Limb (tissue), 2 donors: ENCODE measurements around the gene HDHD5.

Experiments used
- DNase-seq, 2 donors: peaks; one replicate each; pipeline ENCODE4 v3.0.0-alpha.2; 2016; ENCODE audit errors: extremely low spot score in 2 of 2

Gene HDHD5

GRCh38 chr22:17120711-17121232, 38.3 kb downstream of the HDHD5 start:
- peak in 1 of 2 donors; percentile 54 for DNase-seq

- peak in 1 of 2 donors; percentile 77 for DNase-seq
Measured at GRCh38 chr22:17120281-17120680, 38.8 kb downstream of the HDHD5 start.

DNA sequence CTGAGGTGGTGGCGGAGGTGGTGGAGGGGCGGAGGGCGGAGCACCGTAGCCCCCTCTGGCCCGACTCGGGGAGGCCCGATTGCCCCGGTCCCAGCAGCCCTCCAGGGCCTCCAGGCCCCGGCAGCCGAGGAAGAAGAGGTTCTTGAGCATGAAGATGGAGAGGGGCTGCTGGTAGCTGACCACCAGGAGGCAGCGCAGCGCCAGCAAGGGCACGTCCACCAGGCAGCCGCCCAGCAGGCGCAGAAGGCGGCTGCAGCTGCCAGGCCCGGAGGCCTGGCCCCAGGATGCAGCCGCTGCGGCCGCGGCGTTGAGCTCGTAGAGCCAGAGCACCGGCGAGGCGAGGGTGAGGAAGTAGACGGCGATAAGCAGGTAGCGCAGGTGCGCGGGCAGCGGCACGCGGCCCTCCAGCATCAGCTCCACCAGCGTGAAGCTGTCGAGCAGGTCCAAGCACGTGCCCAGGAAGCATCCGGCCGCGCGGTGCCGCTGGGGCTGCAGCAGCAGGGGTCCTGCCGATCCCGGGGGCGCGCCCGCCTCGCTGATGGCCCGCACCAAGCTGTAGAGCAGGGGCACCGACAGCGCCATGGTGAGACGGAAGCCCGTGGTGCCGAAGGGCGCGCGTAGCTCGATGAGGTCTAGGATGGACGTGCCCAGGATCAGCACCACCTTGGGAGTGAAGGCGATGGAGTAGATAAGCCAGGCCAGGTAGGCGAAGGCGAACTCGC, 39.4 kb downstream of the HDHD5 start:
- DNase-seq = peak in 1 of 2 donors; percentile 46

- DNase-seq = no peak
Measured at GRCh38 chr22:17118342-17118741, 40.7 kb downstream of the HDHD5 start.

- no peak for DNase-seq
Measured at GRCh38 chr22:17117890-17118289, 41.2 kb downstream of the HDHD5 start.

GRCh38 chr22:17117400-17117799, 41.7 kb downstream of the HDHD5 start:
- peak in 1 of 2 donors; percentile 7 for DNase-seq

- no peak for DNase-seq
Measured at GRCh38 chr22:17116572-17117330, 42.3 kb downstream of the HDHD5 start.

- DNase-seq = no peak
Measured at GRCh38 chr22:17115945-17116565, 43.0 kb downstream of the HDHD5 start.

DNA sequence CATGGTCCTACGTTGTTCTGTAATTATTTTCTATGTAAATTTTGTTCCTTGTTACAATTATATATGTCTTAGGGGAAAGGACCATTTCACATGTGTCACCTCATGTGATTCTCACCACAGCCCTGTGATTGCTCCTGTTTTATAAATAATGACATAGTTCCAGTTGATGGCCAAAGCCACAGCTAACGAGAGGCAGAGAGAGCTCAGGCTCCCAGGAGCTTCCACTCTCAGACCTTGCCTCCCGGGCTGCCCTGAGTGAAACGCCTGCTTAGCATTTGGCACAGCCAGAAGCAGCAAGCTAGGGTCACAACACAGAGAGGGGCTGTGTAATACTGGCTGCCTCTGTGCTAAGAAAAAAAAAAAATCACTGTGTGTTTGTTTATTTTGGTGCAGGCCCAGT, 43.8 kb downstream of the HDHD5 start:
- DNase-seq = no peak

GRCh38 chr22:17114898-17115235, 44.2 kb downstream of the HDHD5 start:
- DNase-seq = no peak

DNA sequence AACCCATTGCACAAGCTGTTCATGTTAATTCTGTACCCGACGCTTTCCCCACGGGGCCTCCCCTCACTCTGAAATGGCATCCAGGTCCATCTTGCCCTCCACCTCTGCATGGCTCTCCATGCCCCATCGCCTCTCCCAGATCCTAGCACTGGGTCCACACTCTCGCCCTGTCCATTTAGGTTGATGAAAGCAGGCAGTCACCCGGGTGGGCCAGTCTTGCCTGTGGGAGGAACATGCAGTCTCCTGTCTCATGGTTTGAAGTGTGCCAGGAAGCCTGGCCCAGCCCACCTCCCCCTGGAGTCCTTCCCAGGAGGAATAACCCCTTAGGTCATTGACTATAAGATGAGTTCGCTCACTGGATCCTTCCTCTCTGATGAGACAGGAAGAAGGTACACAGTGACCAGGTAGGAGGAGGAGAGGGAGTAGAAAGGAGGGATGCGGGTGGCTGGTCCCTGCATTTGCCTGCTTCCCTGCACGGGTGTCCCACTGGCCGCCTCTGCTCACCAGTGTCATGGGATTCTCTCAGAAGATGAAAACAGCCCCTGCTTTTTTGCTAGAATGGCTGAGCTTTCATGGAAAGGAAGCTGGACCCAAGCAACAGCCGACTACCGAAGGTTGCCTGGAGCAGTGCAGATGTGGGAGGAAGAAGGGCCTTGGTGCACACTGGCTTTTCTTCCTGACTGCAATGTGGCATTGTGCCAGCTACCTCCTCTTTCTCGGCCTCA, 44.7 kb downstream of the HDHD5 start:
- DNase-seq = peak in 1 of 2 donors; percentile 6

DNA sequence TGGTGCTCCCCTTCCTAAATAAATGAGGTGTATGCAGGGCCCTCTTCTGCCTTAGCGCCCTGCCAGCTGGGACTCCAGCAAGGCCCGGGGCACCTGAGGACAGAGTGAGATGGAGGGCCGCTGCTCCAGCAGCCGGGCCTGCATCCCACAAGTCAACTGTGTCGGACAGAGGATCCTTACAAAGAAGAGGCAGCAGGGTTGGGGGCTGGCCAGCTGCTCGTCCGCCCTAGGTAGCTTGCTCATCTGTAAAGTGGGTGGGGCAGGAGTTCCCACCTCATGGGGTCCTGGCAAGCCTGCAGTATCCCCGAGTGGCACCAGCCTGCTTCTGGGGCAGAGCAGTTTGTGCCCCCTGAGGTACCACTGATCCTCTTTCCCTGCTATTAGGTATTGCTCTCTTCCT, 45.5 kb downstream of the HDHD5 start:
- DNase-seq = no peak

DNA sequence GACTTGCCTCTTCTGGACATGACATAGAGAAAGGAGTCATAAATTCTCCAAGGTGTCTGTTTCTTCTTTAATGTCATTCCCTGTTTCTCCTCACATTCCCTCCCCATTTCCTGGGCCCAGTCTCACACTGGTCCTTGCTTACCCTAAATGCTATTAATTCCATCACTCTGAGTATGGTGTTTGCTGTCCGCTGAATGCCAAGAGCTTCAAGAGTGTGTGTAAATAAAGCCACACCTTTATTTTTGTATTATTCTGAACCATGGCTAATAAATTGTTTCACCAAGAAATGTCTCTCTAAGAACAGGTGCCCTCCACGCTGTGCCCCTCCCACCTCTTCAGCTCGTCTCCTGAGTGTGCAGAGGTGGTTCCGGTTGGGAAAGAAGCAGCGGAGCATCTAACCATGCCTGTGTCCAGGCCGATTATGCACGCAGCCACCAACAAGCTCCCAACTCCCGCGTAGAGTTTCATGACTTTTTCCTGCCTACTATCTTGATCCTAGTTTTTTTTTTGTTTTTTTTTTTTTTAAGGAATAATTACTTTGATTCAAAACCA, 46.5 kb downstream of the HDHD5 start:
- DNase-seq = no peak

- DNase-seq = peak in 1 of 2 donors; percentile 11
Measured at GRCh38 chr22:17110791-17111550, 48.1 kb downstream of the HDHD5 start.

DNA sequence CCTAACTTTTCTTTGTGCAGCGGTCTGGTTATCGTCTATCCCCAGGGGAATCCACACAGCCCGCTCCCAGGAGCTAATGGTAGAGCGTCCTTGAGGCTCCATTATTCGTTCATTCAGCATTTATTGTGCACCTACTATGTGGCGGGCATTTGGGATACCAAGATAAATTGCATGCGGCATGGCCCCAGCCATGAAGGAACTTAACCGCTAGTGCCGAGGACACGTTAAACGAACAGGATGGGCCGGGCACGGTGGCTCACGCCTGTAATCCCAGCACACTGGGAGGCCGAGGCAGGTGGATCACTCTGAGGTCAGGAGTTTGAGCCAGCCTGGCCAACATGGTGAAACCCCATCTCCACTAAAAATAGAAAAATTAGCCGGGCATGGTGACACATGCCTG, 49.1 kb downstream of the HDHD5 start:
- DNase-seq = no peak

DNA sequence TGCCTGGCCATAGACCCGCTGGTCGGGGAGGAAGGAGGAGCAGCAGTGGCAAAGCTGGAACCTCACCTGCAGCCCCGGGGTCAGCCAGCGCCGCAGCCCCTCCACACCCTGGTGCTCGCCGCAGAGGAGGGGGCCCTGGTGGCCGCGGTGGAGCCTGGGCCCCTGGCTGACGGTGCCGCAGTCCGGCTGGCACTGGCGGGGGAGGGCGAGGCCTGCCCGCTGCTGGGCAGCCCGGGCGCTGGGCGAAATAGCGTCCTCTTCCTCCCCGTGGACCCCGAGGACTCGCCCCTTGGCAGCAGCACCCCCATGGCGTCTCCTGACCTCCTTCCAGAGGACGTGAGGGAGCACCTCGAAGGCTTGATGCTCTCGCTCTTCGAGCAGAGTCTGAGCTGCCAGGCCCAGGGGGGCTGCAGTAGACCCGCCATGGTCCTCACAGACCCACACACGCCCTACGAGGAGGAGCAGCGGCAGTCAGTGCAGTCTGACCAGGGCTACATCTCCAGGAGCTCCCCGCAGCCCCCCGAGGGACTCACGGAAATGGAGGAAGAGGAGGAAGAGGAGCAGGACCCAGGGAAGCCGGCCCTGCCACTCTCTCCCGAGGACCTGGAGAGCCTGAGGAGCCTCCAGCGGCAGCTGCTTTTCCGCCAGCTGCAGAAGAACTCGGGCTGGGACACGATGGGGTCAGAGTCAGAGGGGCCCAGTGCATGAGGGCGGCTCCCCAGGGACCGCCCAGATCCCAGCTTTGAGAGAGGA, 49.8 kb downstream of the HDHD5 start:
- DNase-seq = peak in 1 of 2 donors; percentile 22

GRCh38 chr22:17108256-17109112, 50.6 kb downstream of the HDHD5 start:
- DNase-seq = no peak

DNA sequence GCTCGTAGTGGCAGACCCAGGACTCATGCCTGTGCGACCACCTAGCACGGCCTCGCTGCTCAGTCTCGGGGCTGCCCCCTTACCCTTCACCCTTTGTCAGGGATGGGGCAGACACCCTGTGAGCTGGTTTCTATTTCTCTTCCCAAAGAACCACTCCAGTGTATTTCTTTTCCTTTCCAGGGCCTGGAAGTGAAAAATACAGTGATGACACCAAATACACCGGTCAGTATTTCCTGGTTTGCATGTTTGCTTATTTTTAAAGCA, 51.6 kb downstream of the HDHD5 start:
- DNase-seq = no peak
